Activated effector memory CD4-positive, alpha-beta T cell treated with anti-CD3 and anti-CD28 coated beads, Interleukin-2, amount 50 U/mL, for 16 hours (primary cell): ENCODE data around the gene CCDC18.
"Not testable (repeated sequence)": the region's sequence is repeated elsewhere in the genome, so short reads cannot be mapped to it uniquely, and the experiment has no call there.

ENCODE experiments used
- DNase-seq: peaks from one replicate; pipeline ENCODE4 v3.0.0-alpha.2; 2020

CCDC18 gene

DNA sequence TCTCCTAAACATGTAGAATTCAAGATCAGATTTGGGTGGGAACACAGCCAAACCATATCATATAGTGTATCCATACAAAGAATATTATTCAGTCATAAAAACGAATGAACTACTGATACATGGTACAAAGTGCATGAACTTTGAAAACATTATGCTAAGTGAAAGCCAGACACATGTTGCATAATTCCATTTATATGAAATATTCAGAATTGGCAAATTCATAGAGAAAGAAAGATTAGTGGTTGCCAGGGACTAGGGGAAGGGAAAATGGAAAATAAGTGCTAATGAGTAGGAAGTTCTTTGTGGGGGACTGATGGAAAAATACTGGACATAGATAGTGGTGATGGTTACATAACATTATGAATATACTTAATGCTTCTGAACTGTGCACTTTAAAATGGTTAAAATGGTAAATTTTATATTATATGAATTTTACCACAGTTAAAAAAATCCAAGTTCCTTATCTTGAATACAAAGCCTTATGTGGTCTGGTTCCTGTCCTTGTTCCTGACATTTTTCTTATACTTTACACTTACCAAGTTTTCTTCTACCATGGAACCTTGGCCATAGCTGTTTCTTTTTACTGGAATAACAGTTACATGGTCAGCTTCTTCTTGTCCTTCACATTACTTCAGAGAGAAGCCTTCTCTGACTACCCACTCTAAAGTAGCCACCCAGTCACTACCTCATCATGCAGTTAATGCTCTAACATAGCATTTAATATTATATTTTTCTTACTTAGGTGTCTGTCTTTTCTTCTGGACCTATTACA, 64.0 kb downstream of the CCDC18 start:
- DNase-seq: no peak

DNA sequence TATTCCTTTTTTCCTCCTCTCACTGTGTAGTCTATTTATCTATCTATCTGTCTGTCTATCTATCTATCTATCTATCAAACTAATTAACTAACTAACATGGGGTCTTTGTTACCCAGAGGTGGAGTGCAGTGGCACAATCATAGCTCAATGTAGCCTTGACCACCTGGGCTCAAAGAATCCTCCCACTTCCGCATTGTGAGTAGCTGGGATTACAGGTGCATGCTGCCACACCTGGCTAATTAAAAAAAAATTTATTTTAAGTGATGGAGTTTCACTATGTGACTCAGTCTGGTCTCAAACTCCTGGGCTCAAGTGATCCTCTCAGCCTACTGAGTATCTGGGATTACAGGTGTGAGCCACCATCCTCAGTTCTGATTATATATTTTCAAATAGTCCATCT, 71.4 kb downstream of the CCDC18 start:
- DNase-seq: no peak

DNA sequence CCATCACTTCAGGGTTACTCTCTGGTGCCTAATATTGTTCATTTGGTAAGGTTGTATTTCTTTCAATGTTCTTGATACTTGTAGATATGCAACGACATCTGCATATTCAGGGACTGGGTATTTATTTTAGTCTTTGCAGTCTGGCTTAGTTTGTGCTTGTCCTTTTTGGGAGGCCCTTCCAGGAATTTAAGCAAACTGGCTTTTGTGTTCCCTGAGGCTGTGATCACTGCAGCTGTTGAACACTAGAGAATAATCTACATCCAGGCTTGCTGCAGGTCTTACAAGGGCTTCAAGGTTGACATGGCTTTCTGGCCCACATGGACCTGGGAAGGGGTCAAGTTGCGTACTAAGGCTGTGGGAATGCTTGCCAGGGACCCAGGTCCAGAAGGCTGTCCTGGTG, 72.1 kb downstream of the CCDC18 start:
- no peak for DNase-seq

- DNase-seq: no peak
These were observed 73.0 kb downstream of the CCDC18 start for GRCh38 chr1:93253516-93253915.

GRCh38 chr1:93255222-93256079, 74.9 kb downstream of the CCDC18 start:
- no peak for DNase-seq

GRCh38 chr1:93256433-93256832, 75.9 kb downstream of the CCDC18 start:
- no peak for DNase-seq

- no peak for DNase-seq
These were observed 77.4 kb downstream of the CCDC18 start for GRCh38 chr1:93257889-93258288.

DNA sequence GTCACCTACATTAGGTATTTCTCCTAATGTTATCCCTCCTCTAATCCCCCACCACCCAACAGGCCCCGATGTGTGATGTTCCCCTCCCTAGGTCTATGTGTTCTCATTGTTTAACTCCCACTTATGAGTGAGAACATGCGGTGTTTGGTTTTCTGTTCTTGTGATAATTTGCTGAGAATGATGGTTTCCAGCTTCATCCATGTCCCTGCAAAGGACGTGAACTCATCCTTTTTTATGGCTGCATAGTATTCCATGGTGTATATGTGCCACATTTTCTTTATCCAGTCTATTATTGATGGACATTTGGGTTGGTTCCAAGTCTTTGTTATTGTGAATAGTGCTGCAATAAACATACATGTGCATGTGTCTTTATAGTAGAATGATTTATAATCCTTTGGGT, 80.2 kb downstream of the CCDC18 start:
- not testable (repeated sequence) for DNase-seq

GRCh38 chr1:93262645-93263044, 82.1 kb downstream of the CCDC18 start:
- DNase-seq: no peak

DNA sequence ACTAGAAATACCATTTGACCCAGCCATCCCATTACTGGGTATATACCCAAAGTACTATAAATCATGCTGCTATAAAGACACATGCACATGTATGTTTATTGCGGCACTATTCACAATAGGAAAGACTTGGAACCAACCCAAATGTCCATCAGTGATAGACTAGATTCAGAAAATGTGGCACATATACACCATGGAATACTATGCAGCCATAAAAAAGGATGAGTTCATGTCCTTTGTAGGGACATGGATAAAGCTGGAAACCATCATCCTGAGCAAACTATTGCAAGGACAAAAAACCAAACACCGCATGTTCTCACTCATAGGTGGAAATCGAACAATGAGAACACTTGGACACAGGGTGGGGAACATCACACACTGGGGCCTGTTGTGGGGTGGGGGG, 88.4 kb downstream of the CCDC18 start:
- not testable (repeated sequence) for DNase-seq

DNA sequence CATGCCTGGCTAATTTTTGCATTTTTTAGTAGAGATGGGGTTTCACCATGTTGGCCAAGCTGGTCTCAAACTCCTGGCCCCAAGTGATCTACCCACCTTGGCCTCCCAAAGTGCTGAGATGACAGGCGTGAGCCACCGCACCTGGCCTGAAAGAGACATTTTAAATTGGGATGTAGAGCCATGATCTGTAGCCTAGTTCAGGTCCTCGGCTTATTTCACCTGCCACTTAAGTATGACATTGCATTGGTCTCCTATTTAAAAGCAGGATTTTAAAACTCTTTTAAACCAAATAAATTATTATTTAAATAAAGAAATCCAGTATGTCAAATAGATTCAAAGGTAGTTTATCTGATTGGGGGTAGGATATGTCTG, 94.7 kb downstream of the CCDC18 start:
- not testable (repeated sequence) for DNase-seq

GRCh38 chr1:93275634-93276295, 95.2 kb downstream of the CCDC18 start:
- no peak for DNase-seq

- DNase-seq: not testable (repeated sequence)
These were observed 97.0 kb downstream of the CCDC18 start for GRCh38 chr1:93277530-93277929.

DNA sequence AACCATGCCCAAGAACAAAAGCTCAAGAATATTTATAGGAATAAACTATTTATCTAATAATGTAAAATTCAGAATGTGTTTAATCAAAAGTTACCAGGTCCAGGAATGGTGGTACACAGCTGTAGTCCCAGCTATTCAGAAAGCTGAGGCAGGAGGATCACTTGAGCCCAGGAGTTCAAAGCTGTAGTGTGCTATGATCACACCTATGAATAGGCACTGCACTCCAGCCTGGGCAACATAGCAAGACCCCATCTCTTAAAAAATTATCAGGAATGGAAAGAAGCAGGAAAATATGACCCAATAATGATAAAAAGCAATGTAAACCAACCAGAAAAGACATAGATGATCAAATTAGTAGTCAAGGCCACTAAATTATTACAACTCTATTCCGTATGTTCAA, 103.0 kb downstream of the CCDC18 start:
- no peak for DNase-seq

GRCh38 chr1:93288558-93288957, 108.0 kb downstream of the CCDC18 start:
- no peak for DNase-seq

DNA sequence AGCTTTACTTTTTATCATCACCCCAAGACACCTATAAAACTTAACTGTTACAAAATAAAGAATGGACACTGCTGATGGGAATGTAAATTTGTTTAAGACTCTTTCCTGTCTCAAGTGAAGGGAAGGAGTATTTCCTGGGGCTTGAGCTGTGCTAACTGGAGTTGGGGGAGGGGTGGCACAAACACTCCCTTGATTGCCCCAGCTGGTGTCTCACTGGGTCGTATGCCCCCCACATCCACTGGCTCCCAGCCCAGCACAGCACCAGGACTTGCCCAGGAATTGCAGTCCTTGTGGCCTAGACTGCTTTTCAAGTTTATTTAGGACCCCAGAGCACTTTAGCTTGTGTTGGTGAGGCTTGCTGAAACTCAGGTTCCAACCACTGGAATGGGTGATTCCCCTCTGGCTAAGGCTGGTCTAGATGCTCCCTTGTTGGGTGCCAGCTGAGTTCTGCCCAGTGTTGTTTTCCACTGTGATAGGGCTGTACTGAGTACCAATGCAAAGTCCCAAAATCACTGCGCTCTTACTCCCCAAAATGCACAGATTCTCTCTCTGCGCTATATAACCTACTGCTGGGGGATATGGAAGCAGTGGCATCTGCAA, 116.1 kb downstream of the CCDC18 start:
- DNase-seq: no peak

DNA sequence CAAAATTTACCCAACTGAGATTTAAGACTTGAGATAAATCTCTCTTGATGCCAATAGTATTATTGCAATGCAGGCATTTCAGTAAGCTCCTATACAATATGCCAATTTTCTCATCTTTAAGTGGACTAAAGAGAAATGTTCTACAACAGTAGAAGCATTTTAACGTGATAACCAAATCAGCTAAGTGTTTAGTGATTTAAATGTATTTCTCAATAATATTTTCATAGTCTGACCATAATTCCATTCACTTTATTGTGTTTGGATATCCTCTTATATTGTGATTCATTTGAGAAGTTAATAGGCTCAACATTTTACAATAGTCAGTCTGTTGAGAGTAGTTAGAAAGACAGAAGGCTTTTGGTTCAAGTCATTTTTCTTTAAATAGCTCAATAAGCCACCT, 120.6 kb downstream of the CCDC18 start:
- DNase-seq: no peak

- no peak for DNase-seq
These were observed 121.6 kb downstream of the CCDC18 start for GRCh38 chr1:93302078-93302477.

GRCh38 chr1:93304716-93305138, 124.2 kb downstream of the CCDC18 start:
- peak; percentile 64 for DNase-seq

DNA sequence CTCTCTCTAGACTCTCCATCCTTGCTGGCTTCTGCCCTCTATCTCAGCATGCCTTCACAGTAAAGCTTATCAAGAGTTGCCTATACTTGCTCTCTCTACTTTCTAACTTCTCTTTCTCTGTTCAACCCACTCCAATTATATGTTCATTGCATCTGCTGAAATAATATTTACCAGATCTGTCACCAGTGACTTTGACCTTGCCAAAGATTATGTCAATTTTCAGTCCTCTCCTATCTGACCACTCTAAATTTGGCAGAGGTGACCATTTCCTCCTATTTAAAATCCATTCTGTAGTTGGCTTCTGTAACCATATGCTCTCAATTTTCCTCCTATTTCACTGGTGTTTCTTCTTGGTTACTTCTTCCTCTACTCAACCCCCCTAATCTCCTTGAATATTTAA, 126.4 kb downstream of the CCDC18 start:
- DNase-seq: no peak

- no peak for DNase-seq
These were observed 132.5 kb downstream of the CCDC18 start for GRCh38 chr1:93313026-93313425.

DNA sequence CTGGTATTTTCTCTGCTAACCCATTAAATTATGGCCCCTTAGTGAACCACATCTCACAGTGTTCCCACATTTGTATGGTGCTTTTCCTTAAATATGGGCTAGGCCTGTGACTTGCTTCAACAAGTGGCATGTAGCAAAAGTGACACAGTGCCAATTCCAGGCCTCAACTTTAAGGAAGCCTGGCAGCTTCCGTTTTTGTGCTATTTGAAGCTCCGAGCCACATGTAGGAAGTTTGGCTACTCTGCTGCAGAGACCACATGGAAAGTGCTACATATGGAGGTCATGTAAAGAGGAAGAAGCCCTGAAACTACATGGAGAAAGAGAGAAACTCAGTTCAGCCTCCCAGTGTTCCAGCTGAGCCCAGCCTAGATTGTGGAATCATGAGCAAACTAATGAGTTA, 136.7 kb downstream of the CCDC18 start:
- DNase-seq: no peak

GRCh38 chr1:93317943-93318342, 137.4 kb downstream of the CCDC18 start:
- DNase-seq: no peak
